ENCODE measurements around the gene BCAS4.

The BCAS4 gene

GRCh38 chr20:50747275-50747674 is 47.6 kb upstream of the BCAS4 start:
- no peak overlapping the region for H3K9ac ChIP-seq (ENCODE audit: low read depth, low read length, poor library complexity)
- no peak for DNase-seq (ENCODE audit: low spot score)
- no peaks in the 10 kb centered on the region for H3K27me3 ChIP-seq (ENCODE audit: control insufficient read depth in 3 of 3, insufficient read depth in 3 of 3, low read depth in 1 of 3, low read length in 3 of 3)
- H2BK5ac ChIP-seq (ENCODE audit: low read length) = no peak overlapping the region
- no peak overlapping the region for H3K4me3 ChIP-seq (ENCODE audit: low read length in 2 of 2)
- H2BK12ac ChIP-seq (ENCODE audit: low read length) = no peak overlapping the region
- no peaks in the 10 kb centered on the region for H3K79me1 ChIP-seq (ENCODE audit: low read depth, low read length)
- no peak overlapping the region for H3K23ac ChIP-seq (ENCODE audit: low read depth, low read length, poor library complexity)
- no peak overlapping the region for H3K27ac ChIP-seq (replicated peaks; ENCODE audit: low read length)
- no peak overlapping the region for H4K8ac ChIP-seq (ENCODE audit: low read depth, low read length)
- no CpG with 5 or more reads among the region's 2 CpGs for WGBS, 2 donors (ENCODE audit: extremely low coverage in 2 of 2, insufficient read length in 2 of 2, insufficient replicate concordance in 1 of 2)
- H4K91ac ChIP-seq (ENCODE audit: low read depth, low read length, poor library complexity) = no peak overlapping the region
- H2BK120ac ChIP-seq (ENCODE audit: low read depth, low read length) = no peak overlapping the region
- H3K36me3 ChIP-seq (replicated peaks in 1 of 2; ENCODE audit: control insufficient read depth in 2 of 2, insufficient read depth in 2 of 2, low read length in 2 of 2) = peaks cover 14 to 31% of the 10 kb centered on the region in 2 donors
- no peak overlapping the region for H3K18ac ChIP-seq (ENCODE audit: low read length)
- H3K4me1 ChIP-seq (ENCODE audit: control insufficient read depth in 2 of 2, insufficient read depth in 1 of 2, low read depth in 1 of 2, low read length in 2 of 2) = peaks cover 4 to 10% of the 10 kb centered on the region in 2 donors
- no peak overlapping the region for H3K4me2 ChIP-seq (ENCODE audit: insufficient read depth, low read length, poor library complexity, severe bottlenecking)
- no peak overlapping the region for H3K14ac ChIP-seq (ENCODE audit: low read length)
- no peak overlapping the region for H2AFZ ChIP-seq (ENCODE audit: low read length)
- H2BK15ac ChIP-seq (ENCODE audit: low read length) = no peak overlapping the region
- no peak overlapping the region for H3K4ac ChIP-seq (ENCODE audit: low read length)
- no peaks in the 10 kb centered on the region for H3K9me3 ChIP-seq (replicated peaks in 1 of 2; ENCODE audit: control insufficient read depth in 2 of 2, insufficient read depth in 1 of 2, low read depth in 1 of 2, low read length in 2 of 2)
- no peak overlapping the region for H2AK5ac ChIP-seq (ENCODE audit: low read depth, low read length)

- H3K23ac ChIP-seq (ENCODE audit: low read depth, low read length, poor library complexity) = no peak overlapping the region
- H3K36me3 ChIP-seq (replicated peaks in 1 of 2; ENCODE audit: control insufficient read depth in 2 of 2, insufficient read depth in 2 of 2, low read length in 2 of 2) = peaks cover 14 to 27% of the 10 kb centered on the region in 2 donors
- no peak overlapping the region for H3K4me2 ChIP-seq (ENCODE audit: insufficient read depth, low read length, poor library complexity, severe bottlenecking)
- no peaks in the 10 kb centered on the region for H3K9me3 ChIP-seq (replicated peaks in 1 of 2; ENCODE audit: control insufficient read depth in 2 of 2, insufficient read depth in 1 of 2, low read depth in 1 of 2, low read length in 2 of 2)
- no peak overlapping the region for H3K9ac ChIP-seq (ENCODE audit: low read depth, low read length, poor library complexity)
- WGBS, 2 donors (ENCODE audit: extremely low coverage in 2 of 2, insufficient read length in 2 of 2, insufficient replicate concordance in 1 of 2) = 100% methylated on average over 1 of the region's 8 CpGs; no CpG with 5 or more reads in 1 of the 2 donors
- H3K4me3 ChIP-seq (ENCODE audit: low read length in 2 of 2) = no peak overlapping the region
- H3K79me1 ChIP-seq (ENCODE audit: low read depth, low read length) = no peaks in the 10 kb centered on the region
- DNase-seq (ENCODE audit: low spot score) = no peak
- no peaks in the 10 kb centered on the region for H3K27me3 ChIP-seq (ENCODE audit: control insufficient read depth in 3 of 3, insufficient read depth in 3 of 3, low read depth in 1 of 3, low read length in 3 of 3)
- no peak overlapping the region for H2AK5ac ChIP-seq (ENCODE audit: low read depth, low read length)
- H3K18ac ChIP-seq (ENCODE audit: low read length) = no peak overlapping the region
- no peak overlapping the region for H4K91ac ChIP-seq (ENCODE audit: low read depth, low read length, poor library complexity)
- H3K14ac ChIP-seq (ENCODE audit: low read length) = no peak overlapping the region
- no peak overlapping the region for H2BK15ac ChIP-seq (ENCODE audit: low read length)
- H2BK120ac ChIP-seq (ENCODE audit: low read depth, low read length) = no peak overlapping the region
- H3K27ac ChIP-seq (replicated peaks; ENCODE audit: low read length) = no peak overlapping the region
- peaks cover 0 to 5% of the 10 kb centered on the region in 2 donors for H3K4me1 ChIP-seq (ENCODE audit: control insufficient read depth in 2 of 2, insufficient read depth in 1 of 2, low read depth in 1 of 2, low read length in 2 of 2)
- no peak overlapping the region for H2BK5ac ChIP-seq (ENCODE audit: low read length)
- no peak overlapping the region for H4K8ac ChIP-seq (ENCODE audit: low read depth, low read length)
- H3K4ac ChIP-seq (ENCODE audit: low read length) = no peak overlapping the region
- H2BK12ac ChIP-seq (ENCODE audit: low read length) = no peak overlapping the region
- no peak overlapping the region for H2AFZ ChIP-seq (ENCODE audit: low read length)
Measured at GRCh38 chr20:50750145-50750671, 44.7 kb upstream of the BCAS4 start.

GRCh38 chr20:50753152-50753551 is 41.7 kb upstream of the BCAS4 start:
- no CpG with 5 or more reads among the region's 3 CpGs for WGBS, 2 donors (ENCODE audit: extremely low coverage in 2 of 2, insufficient read length in 2 of 2, insufficient replicate concordance in 1 of 2)
- Histone ChIP-seq H2BK120ac (ENCODE audit: low read depth, low read length) (no peak overlapping the region), H3K4me3 (ENCODE audit: low read length in 2 of 2) (no peak overlapping the region), H3K79me1 (ENCODE audit: low read depth, low read length) (no peaks in the 10 kb centered on the region), H3K4me2 (ENCODE audit: insufficient read depth, low read length, poor library complexity, severe bottlenecking) (no peak overlapping the region), H3K36me3 (replicated peaks in 1 of 2; ENCODE audit: control insufficient read depth in 2 of 2, insufficient read depth in 2 of 2, low read length in 2 of 2) (peaks cover 9 to 22% of the 10 kb centered on the region in 2 donors), H3K9ac (ENCODE audit: low read depth, low read length, poor library complexity) (no peak overlapping the region), H3K9me3 (replicated peaks in 1 of 2; ENCODE audit: control insufficient read depth in 2 of 2, insufficient read depth in 1 of 2, low read depth in 1 of 2, low read length in 2 of 2) (no peaks in the 10 kb centered on the region), H3K27me3 (ENCODE audit: control insufficient read depth in 3 of 3, insufficient read depth in 3 of 3, low read depth in 1 of 3, low read length in 3 of 3) (no peaks in the 10 kb centered on the region), H4K91ac (ENCODE audit: low read depth, low read length, poor library complexity) (no peak overlapping the region), H2BK12ac (ENCODE audit: low read length) (no peak overlapping the region), H3K4ac (ENCODE audit: low read length) (no peak overlapping the region), H3K23ac (ENCODE audit: low read depth, low read length, poor library complexity) (no peak overlapping the region), H3K4me1 (ENCODE audit: control insufficient read depth in 2 of 2, insufficient read depth in 1 of 2, low read depth in 1 of 2, low read length in 2 of 2) (no peaks in the 10 kb centered on the region), H2BK15ac (ENCODE audit: low read length) (no peak overlapping the region), H3K14ac (ENCODE audit: low read length) (no peak overlapping the region), H3K18ac (ENCODE audit: low read length) (no peak overlapping the region), H2AK5ac (ENCODE audit: low read depth, low read length) (no peak overlapping the region), H2AFZ (ENCODE audit: low read length) (no peak overlapping the region), H2BK5ac (ENCODE audit: low read length) (no peak overlapping the region), H4K8ac (ENCODE audit: low read depth, low read length) (no peak overlapping the region), H3K27ac (replicated peaks; ENCODE audit: low read length) (no peak overlapping the region)
- DNase-seq (ENCODE audit: low spot score) = no peak

GRCh38 chr20:50754420-50754819 is 40.4 kb upstream of the BCAS4 start:
- Histone ChIP-seq H3K18ac (ENCODE audit: low read length) (no peak overlapping the region), H2BK15ac (ENCODE audit: low read length) (no peak overlapping the region), H3K4me1 (ENCODE audit: control insufficient read depth in 2 of 2, insufficient read depth in 1 of 2, low read depth in 1 of 2, low read length in 2 of 2) (no peaks in the 10 kb centered on the region), H3K9me3 (replicated peaks in 1 of 2; ENCODE audit: control insufficient read depth in 2 of 2, insufficient read depth in 1 of 2, low read depth in 1 of 2, low read length in 2 of 2) (no peaks in the 10 kb centered on the region), H3K27me3 (ENCODE audit: control insufficient read depth in 3 of 3, insufficient read depth in 3 of 3, low read depth in 1 of 3, low read length in 3 of 3) (no peaks in the 10 kb centered on the region), H3K36me3 (replicated peaks in 1 of 2; ENCODE audit: control insufficient read depth in 2 of 2, insufficient read depth in 2 of 2, low read length in 2 of 2) (peaks cover 6 to 16% of the 10 kb centered on the region in 2 donors), H2BK12ac (ENCODE audit: low read length) (no peak overlapping the region), H3K14ac (ENCODE audit: low read length) (no peak overlapping the region), H2BK120ac (ENCODE audit: low read depth, low read length) (no peak overlapping the region), H3K27ac (replicated peaks; ENCODE audit: low read length) (no peak overlapping the region), H3K4me2 (ENCODE audit: insufficient read depth, low read length, poor library complexity, severe bottlenecking) (no peak overlapping the region), H3K4ac (ENCODE audit: low read length) (no peak overlapping the region), H2AK5ac (ENCODE audit: low read depth, low read length) (no peak overlapping the region), H3K23ac (ENCODE audit: low read depth, low read length, poor library complexity) (no peak overlapping the region), H3K9ac (ENCODE audit: low read depth, low read length, poor library complexity) (no peak overlapping the region), H3K4me3 (ENCODE audit: low read length in 2 of 2) (no peak overlapping the region), H3K79me1 (ENCODE audit: low read depth, low read length) (no peaks in the 10 kb centered on the region), H2BK5ac (ENCODE audit: low read length) (no peak overlapping the region), H4K91ac (ENCODE audit: low read depth, low read length, poor library complexity) (no peak overlapping the region), H2AFZ (ENCODE audit: low read length) (no peak overlapping the region), H4K8ac (ENCODE audit: low read depth, low read length) (no peak overlapping the region)
- WGBS, 2 donors (ENCODE audit: extremely low coverage in 2 of 2, insufficient read length in 2 of 2, insufficient replicate concordance in 1 of 2) = no CpG with 5 or more reads among the region's 4 CpGs
- no peak for DNase-seq (ENCODE audit: low spot score)

All from neuronal stem cell (in vitro differentiated cells).